GM10266 (cell line): ENCODE measurements around the gene MTHFSD.

ENCODE experiments used
- DNase-seq: peaks from one replicate; pipeline ENCODE4 v3.0.0; 2012; ENCODE audit errors: extremely low spot score
- CTCF ChIP-seq: IDR thresholded peaks from 2 replicates; pipeline ENCODE4 v1.5.1; 2012; ENCODE audit warnings: mild to moderate bottlenecking, low read depth; ENCODE audit not compliant: control insufficient read depth, insufficient read depth; ENCODE audit errors: missing control alignments

Gene MTHFSD

DNA sequence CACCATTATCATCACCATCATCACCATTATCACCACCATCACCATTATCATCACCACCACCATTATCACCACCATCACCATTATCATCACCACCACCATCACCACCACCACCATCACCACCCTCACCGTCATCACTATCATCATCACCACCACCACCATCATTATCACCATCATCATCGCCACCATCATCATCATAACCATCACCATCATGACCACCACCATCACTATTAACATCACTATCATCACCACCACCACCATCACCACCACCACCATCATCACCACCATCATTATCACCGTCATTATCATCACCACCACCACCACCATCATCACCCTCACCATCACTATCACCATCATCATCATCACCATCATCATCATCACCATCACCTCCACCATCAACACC is 32.5 kb upstream of the MTHFSD start:
- no peak for DNase-seq
- no peak for TF ChIP-seq CTCF

DNA sequence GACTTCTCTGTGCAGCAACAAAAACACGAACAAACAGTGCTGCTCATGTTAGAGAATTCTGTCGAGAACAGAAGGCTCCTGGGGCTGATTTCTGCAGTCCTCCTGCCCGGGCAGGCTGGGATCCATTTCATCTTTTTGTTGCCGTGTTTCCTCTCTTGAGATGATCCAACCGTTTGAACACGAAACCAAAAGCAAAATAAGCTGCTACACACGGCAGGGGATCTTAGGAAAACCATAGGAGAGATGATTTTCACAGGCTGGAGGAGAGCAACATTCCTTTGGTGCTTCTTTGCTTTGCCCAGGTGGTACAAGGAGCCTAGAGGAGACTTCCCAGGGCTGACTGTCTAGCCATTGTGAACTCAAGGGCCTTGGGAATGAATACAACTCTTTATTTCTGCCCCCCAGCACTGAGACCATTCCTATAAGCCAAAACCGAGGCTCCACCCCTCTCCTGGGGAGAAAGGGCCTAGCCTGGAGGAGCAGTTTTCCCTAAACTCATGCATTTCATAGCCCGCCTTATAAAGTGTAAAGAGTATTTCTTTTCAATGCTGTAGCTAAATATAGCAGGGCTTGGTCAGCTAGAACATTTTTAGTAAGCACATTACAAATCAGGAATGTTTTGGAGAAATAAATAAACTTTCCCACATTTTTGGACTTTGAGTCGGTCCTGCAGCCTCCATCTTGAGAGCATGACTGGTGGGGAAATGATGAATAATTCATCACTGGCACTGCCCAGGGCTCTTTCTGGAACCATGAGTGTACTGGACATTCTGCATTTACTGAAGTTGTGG is 31.0 kb upstream of the MTHFSD start:
- no peak for DNase-seq
- no peak for TF ChIP-seq CTCF

GRCh38 chr16:86584726-86585721 is 30.0 kb upstream of the MTHFSD start:
- TF ChIP-seq CTCF, result no peak
- DNase-seq, result no peak

DNA sequence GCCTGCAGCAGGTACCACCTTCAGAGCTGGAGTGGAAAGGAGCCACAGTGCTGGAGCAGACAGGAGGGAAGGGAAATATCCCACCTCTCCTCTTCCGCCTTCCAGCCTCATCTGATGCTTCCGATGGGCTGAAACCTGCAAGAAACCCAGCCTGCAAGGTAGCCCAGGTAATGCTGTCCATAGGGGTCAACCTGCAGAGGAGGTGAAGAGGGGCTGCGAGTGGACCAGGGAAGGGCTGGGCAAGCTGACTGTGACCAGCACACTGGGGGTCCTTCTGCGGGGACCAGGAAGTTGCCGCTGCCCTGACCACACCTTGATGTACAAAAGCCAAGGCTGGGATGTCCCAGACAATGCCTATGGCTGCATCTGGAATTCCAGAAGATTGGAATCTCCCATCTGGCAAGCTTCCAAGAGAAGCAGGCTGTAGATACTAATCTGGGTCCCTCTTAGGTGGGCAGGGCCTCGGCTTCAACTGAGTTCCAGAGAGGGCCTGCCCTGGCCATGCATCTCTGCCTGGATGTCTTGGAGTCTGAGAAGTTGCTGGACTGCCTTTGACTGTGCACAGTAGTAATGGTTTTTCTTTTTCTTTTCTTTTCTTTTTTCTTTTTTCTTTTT is 29.1 kb upstream of the MTHFSD start:
- DNase-seq, result no peak
- no peak for TF ChIP-seq CTCF

DNA sequence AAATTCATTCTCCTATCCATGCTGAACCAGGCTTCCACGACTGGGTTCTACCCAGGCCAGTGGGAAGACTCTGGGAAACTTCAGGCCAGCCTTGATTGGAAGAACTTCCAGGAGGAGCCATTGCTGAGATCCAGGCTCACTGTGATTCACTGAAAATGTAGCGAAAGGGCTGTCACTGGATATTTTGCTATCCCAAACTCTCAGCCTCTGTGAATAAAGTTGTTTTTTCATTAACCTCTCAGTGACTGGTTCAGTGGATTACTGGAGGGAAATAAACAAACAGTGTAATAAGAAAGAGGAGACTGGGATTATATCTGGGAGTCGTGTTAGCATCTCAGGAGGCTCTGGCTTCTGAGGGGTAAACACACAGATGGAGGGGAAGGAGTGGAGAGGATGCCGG is 26.4 kb upstream of the MTHFSD start:
- no peak for TF ChIP-seq CTCF
- no peak for DNase-seq

- TF ChIP-seq CTCF, result no peak
- no peak for DNase-seq
These were observed 25.7 kb upstream of the MTHFSD start for GRCh38 chr16:86580791-86581170.
